Measurements from ENCODE around the gene SLC49A4.

The SLC49A4 gene

DNA sequence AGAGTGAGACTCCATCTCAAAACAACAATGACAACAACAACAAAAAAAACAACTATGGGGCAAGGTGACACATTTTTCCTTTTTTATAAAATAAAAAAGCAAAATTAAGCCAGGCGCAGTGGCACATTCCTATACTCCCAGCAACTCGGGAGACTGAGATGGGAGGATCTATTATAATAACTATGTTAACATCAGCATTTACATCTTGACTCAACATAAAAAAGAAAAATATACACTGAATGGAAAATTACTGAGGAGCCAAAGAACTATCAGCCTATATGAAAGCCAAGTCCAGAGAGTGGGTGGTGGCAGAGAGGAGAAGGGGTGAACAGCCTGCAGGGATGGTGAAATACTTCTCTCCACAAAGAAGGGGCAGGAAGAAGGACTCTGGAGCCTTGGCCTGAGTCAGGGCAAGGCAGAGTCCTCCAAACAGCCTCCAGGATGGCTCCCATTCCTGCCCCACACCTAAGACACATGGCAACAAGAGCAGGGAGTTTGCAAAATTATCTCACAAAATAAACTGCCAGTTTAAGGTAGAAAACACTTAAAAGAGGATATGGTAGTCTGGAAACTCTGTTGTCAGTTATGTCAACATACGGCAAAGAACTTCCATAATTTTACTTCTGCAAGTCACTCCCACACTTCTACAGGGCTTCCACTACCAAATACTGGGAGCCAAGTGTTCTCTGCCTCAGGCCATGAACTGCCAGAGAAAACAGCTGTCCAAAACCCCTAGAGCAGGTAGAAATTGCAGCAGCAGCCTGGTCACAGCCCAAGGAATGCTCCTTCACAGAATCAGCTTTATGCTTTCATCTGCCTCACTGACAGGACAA lies 27.1 kb upstream of the SLC49A4 start:
- no peak for TF ChIP-seq FOXP2 (optimal IDR thresholded peaks at IDR 0.05; ENCODE audit: borderline replicate concordance, extremely low read depth, extremely low read length, insufficient read depth)
- TF ChIP-seq TAF1 (IDR thresholded peaks at IDR 0.05; ENCODE audit: borderline replicate concordance, insufficient read depth, low read length) = no peak
- TF ChIP-seq, protein P1, sequence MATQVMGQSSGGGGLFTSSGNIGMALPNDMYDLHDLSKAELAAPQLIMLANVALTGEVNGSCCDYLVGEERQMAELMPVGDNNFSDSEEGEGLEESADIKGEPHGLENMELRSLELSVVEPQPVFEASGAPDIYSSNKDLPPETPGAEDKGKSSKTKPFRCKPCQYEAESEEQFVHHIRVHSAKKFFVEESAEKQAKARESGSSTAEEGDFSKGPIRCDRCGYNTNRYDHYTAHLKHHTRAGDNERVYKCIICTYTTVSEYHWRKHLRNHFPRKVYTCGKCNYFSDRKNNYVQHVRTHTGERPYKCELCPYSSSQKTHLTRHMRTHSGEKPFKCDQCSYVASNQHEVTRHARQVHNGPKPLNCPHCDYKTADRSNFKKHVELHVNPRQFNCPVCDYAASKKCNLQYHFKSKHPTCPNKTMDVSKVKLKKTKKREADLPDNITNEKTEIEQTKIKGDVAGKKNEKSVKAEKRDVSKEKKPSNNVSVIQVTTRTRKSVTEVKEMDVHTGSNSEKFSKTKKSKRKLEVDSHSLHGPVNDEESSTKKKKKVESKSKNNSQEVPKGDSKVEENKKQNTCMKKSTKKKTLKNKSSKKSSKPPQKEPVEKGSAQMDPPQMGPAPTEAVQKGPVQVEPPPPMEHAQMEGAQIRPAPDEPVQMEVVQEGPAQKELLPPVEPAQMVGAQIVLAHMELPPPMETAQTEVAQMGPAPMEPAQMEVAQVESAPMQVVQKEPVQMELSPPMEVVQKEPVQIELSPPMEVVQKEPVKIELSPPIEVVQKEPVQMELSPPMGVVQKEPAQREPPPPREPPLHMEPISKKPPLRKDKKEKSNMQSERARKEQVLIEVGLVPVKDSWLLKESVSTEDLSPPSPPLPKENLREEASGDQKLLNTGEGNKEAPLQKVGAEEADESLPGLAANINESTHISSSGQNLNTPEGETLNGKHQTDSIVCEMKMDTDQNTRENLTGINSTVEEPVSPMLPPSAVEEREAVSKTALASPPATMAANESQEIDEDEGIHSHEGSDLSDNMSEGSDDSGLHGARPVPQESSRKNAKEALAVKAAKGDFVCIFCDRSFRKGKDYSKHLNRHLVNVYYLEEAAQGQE (IDR thresholded peaks at IDR 0.05; ENCODE audit: insufficient read depth in 1 of 2, low read depth in 2 of 2, low read length in 2 of 2) = no peak
- TF ChIP-seq SIN3A (IDR thresholded peaks at IDR 0.05; ENCODE audit: borderline replicate concordance, insufficient read depth, low read length) = no peak
- TF ChIP-seq POLR2AphosphoS5 (IDR thresholded peaks at IDR 0.05; ENCODE audit: low read depth, low read length) = no peak

DNA sequence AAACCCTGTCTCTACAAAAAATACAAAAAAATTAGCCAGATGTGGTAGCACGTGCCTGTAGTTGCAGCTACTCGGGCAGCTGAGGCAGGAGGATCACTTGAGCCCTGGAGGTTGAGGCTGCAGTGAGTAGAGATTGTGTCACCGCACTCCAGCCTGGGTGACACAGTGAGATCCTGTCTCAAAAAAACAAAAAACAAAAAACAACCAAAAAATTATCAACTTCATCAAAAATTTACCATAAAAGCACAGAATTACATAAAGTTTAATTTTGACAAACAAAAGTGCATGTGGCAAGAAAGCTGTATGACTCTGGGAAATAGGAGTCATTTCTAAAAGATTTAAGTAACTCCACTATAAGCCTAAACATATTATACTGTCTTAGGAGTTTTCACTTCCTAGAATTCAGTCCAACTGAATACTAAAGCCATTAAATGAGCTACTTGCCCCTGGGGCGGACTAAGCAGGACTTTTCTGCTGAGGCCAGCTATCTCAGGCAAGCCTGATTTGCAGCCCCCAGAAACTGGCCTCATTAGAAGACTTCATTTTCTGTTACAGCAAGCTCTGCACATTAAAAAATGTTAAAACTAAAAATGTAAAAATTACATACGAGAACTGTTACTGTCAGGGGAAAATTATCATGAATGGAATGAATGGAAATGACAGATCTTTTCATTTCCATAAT lies 24.2 kb upstream of the SLC49A4 start:
- TF ChIP-seq TAF1 (IDR thresholded peaks at IDR 0.05; ENCODE audit: borderline replicate concordance, insufficient read depth, low read length) (no peak), POLR2AphosphoS5 (IDR thresholded peaks at IDR 0.05; ENCODE audit: low read depth, low read length) (no peak), FOXP2 (optimal IDR thresholded peaks at IDR 0.05; ENCODE audit: borderline replicate concordance, extremely low read depth, extremely low read length, insufficient read depth) (no peak), SIN3A (IDR thresholded peaks at IDR 0.05; ENCODE audit: borderline replicate concordance, insufficient read depth, low read length) (no peak)
- TF ChIP-seq, protein P1 (IDR thresholded peaks at IDR 0.05; ENCODE audit: insufficient read depth in 1 of 2, low read depth in 2 of 2, low read length in 2 of 2) = no peak

DNA sequence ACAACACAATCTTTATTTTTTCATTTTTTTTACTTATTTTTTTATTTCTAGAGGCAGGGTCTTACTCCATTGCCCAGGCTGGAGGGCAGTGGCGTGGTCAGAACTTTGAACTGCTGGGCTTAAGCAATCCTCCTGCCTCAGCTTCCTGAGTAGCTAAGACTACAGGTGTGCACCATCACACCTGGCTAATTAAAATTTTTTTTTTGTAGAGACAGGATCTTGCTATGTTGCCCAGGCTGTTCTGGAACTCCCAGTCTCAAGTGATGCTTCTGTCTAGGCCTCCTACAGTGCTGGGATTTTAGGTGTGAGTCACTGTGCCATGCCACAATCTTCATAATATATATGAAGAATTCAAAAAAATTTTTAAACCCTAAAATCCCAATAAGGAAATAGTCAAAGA lies 22.0 kb upstream of the SLC49A4 start:
- TF ChIP-seq, protein P1 (IDR thresholded peaks at IDR 0.05; ENCODE audit: insufficient read depth in 1 of 2, low read depth in 2 of 2, low read length in 2 of 2) = no peak
- TF ChIP-seq TAF1 (IDR thresholded peaks at IDR 0.05; ENCODE audit: borderline replicate concordance, insufficient read depth, low read length) (no peak), FOXP2 (optimal IDR thresholded peaks at IDR 0.05; ENCODE audit: borderline replicate concordance, extremely low read depth, extremely low read length, insufficient read depth) (no peak), SIN3A (IDR thresholded peaks at IDR 0.05; ENCODE audit: borderline replicate concordance, insufficient read depth, low read length) (no peak), POLR2AphosphoS5 (IDR thresholded peaks at IDR 0.05; ENCODE audit: low read depth, low read length) (no peak)

DNA sequence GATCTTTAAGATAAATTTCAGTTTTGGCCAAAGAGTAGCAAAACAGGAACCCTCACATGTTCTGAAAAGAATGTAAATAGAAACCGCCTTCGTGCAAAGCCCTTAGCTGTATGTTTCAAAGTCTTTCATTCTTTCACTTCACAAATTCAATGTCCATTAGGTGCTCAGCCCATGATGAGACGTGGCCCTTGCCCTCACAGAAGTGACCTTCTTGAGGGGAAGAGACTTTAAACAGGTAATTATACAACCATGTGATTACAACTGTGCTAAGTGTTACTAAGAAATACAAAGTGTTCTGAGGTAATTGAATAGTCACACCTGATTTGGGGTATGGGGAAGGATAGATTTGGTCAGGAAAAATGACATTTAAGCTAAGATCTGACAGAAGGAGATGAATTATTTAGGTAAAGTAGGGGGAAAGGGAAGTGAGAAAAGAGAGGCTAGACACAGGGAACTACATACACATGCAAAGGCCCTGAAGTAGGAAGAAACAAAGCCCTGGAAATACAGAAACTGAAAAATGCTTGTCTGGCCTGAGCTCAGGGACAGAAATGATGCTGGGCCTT lies 20.8 kb upstream of the SLC49A4 start:
- TF ChIP-seq POLR2AphosphoS5 (IDR thresholded peaks at IDR 0.05; ENCODE audit: low read depth, low read length) = no peak
- TF ChIP-seq, protein P1 (IDR thresholded peaks at IDR 0.05; ENCODE audit: insufficient read depth in 1 of 2, low read depth in 2 of 2, low read length in 2 of 2) = no peak
- TF ChIP-seq FOXP2 (optimal IDR thresholded peaks at IDR 0.05; ENCODE audit: borderline replicate concordance, extremely low read depth, extremely low read length, insufficient read depth) = no peak
- TF ChIP-seq SIN3A (IDR thresholded peaks at IDR 0.05; ENCODE audit: borderline replicate concordance, insufficient read depth, low read length) = no peak
- TF ChIP-seq TAF1 (IDR thresholded peaks at IDR 0.05; ENCODE audit: borderline replicate concordance, insufficient read depth, low read length) = no peak
